ENCODE measurements around the gene CAPN2.

DNA sequence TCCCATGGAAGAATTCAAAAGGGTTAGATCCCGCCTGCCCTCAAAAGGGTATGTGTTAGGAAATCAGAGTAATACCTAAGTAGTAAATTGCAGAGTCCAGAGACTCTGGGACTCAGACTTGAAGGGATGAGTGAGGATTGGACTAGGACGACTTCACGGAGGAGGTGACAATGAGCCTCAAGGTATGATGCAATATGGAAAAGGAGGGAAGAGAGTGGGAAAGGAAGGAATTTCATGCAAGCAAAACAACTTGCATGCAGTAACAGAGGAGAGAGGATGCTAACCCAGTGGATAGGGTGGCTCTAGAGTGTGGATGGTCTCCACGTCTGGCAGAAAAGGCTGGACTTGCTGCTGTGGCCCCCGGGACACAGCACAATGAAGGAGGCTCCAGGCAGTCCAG is 4.8 kb downstream of the CAPN2 start:
- TF ChIP-seq, protein P1, sequence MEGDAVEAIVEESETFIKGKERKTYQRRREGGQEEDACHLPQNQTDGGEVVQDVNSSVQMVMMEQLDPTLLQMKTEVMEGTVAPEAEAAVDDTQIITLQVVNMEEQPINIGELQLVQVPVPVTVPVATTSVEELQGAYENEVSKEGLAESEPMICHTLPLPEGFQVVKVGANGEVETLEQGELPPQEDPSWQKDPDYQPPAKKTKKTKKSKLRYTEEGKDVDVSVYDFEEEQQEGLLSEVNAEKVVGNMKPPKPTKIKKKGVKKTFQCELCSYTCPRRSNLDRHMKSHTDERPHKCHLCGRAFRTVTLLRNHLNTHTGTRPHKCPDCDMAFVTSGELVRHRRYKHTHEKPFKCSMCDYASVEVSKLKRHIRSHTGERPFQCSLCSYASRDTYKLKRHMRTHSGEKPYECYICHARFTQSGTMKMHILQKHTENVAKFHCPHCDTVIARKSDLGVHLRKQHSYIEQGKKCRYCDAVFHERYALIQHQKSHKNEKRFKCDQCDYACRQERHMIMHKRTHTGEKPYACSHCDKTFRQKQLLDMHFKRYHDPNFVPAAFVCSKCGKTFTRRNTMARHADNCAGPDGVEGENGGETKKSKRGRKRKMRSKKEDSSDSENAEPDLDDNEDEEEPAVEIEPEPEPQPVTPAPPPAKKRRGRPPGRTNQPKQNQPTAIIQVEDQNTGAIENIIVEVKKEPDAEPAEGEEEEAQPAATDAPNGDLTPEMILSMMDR (IDR thresholded peaks at IDR 0.05; ENCODE audit: low read depth, low read length) = no peak
- no peak for TF ChIP-seq POLR2A (IDR thresholded peaks at IDR 0.05; ENCODE audit: extremely low read depth, insufficient read length)
- TF ChIP-seq, protein P2, sequence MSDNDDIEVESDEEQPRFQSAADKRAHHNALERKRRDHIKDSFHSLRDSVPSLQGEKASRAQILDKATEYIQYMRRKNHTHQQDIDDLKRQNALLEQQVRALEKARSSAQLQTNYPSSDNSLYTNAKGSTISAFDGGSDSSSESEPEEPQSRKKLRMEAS (IDR thresholded peaks at IDR 0.05; ENCODE audit: low read depth, low read length) = no peak
- no peak for TF ChIP-seq MYC (IDR thresholded peaks at IDR 0.05; ENCODE audit: low read depth, low read length)
